Lung microvascular endothelial cell (primary cell): ENCODE data around the gene CMIP. TPM values are rescaled to one million over a fixed set of nuclear protein-coding genes. Genes with fewer than 3 reads are reported as not detected.

Experiments
- DNase-seq, 2 donors: peaks; one replicate each; pipeline versions ENCODE4 v3.0.0 to v3.0.0-alpha.2; 2010; ENCODE audit warnings: low read depth in 2 of 2
- total RNA-seq: library from RNA; depleted of rRNA; stranded (reverse); fragments of >200 nt; gene quantifications from 2 replicates; pipeline ENCODE4 v1.2.1, GENCODE V29; 2014

Gene CMIP
- total RNA-seq, 1 donor from 2014 or later, result 10.3 TPM

DNA sequence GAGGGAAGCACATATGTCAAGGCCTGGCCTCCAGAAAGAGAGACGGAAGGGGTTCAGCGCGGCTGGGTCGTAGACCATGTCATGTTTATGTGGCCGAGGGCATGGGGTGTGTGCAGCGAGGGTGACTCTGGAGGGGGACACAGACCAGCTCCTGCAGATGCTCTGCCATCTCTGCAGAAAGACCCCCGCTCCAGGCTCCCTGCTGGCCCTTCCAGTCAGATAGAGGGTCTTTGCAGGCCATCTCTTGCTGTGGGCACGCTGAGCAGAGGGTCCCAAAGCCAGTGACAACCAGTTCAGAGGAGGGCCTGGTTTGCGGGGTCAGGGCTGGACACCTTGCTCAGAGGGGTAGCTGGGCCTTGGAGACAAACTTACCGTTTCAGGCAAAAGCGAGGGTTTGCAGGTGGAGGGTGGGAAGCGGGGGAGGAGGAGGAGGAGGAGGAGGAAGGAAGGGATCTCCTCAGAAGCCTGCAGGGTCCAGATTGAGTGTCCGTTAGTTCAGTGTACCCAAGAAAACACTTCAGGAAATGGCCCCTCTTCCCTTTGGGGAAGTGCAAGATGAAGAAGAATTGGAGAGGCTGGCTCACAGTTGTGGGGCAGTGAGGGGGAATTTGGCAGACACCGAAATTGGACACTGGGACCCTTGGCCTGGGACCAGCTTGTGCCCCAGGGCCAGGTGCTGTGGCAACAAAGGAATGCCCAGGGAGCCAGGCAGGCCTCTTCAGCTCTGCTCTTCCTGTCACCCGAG lies 102.8 kb downstream of the CMIP start:
- DNase-seq, result no peak

DNA sequence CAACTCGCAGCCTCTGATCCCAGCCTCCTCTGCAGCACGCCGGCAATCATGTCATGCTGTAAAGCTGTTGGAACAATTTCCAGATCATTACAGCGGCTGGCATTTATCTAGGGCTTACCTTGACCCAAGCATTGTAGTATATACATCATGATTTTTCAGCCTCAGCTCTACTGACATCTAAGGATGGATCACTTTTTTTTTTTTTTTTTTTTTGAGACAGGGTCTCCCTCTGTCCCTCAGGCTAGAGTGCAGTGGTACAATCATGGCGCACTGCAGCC lies 103.3 kb downstream of the CMIP start:
- no peak for DNase-seq

DNA sequence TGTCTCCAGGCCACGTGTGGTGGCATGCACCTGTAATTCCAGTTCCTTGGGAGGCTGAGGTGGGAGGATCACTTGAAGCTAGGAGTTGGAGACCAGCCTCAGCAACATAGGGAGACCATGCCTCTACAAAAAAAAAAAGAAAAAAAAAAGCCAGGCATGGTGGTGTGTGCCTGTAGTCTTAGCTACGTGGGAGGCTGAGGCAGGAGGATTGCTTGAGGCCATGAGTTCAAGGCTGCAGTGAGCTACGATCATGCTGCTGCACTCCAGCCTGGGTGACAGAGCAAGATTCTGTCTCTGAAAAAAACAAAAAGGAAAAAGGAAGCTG lies 103.9 kb downstream of the CMIP start:
- no peak for DNase-seq

DNA sequence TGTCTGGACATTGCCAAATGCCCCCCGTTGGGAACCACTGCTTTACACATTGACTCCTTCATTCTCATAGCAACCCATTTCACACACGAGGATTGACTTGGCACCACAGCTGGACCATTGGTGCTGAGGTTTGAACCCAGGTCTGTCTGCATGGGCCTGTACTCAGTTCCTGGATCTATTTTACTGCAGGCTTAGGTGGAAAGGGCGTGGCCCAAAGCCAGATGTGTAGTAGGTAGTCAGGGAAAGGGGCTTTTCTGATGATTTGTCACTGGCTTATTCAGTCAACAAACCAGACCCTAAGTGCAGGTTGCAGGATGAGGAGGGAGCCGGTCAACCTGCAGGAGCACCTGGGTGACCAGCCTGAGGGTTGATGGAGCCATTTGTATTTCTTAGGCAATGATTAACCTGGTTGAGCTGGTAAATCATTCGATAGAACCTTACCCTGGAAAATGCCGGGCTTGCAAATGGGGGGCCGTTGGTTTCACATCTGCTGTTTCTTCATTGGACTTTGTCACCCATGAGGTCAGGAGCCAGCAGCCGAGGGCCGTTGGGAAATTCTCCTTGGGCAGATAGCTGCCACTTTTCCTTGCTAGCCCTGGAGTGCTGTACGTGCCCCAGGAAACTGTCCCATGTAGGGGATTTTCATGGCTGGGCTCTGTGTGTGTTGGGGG lies 104.4 kb downstream of the CMIP start:
- no peak for DNase-seq

DNA sequence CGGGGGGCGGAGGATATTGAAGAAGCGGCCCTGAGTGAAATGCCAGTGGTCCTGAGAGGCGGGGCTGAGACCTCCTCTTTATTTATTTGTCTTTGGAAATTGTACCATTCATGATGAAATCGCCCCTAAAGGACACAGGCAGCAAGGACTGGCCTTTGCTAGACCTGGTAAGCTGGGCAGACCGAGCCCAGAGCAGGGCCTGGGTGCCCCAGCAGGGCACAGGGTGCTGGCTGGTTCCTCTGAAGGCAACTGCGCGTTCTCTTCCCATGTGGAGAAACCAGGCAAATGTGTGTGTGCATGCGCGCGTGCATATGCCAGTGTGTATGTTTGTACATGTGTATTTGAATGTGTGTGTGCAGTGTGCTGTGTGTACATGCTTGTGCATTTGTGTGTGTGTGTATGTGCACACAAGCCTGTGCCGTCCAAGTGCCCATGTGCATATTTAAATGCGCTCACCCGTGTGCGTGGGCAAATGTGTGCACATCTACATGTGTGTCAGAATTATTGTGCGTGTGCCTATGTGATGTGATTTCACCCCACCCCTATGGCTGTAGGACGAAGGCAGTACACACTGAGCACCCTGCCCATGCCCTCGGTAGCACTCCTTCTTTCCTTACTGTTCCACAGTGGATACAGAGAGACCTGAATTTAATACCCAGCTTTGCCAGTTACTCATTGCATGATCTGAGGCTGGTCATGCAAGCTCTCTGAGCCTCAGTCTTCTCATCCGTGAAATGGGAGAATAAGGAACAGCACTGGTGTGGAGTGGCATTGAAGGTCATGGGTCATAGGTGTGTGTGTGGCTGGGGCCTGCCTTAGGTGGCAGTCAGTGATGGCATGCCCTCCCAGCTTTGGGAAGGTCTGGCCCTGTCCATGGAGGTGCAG lies 105.2 kb downstream of the CMIP start:
- DNase-seq, result no peak

DNA sequence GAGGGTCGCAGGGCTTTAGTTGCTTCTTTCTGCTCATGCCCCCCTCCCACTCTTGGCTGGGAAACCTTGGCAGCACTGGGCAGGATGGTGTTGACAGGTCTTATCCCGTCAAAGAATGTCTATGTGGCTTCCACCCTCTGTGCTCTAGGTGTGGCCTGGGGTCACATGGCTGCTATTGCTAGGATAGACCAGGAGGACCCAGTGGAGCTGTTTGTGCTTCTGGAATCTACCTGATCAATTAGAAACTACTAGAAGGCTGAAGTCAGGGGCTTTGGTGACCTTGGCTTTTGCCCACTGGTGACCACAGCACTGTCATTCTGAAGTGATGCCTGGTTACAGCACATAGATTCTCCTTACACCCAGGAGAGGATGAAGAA lies 105.8 kb downstream of the CMIP start:
- DNase-seq, result no peak

DNA sequence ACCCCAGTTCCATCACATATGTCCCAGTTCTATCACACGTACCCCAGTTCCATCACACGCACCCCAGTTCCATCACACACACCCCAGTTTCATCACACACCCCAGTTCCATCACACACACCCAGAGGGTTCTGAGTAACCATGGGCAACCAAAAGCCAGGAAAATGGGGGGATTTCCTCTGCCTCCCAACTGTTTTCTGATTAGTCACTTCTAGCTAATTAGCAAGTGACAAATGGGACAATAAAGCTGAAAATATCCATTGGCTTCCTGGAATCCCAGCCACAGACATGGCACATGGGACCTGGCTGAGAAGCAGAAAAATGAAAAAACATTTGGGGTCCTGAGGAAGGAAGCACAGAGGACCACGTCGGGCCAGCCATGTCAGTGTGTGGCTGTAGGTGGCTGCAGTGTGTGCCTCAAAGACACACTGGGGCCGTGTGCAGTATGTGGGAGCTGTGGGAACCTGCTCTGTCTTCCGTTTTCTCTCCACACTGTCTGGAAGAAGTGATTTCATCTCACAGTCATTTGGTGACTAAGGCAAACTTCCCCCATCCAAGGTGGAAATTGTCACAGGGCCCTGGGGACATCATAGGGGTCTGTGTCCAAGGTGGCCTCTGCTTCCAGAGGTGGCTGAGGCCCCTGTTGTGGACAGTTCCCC lies 106.7 kb downstream of the CMIP start:
- DNase-seq, result peak; percentile 62 to 87

DNA sequence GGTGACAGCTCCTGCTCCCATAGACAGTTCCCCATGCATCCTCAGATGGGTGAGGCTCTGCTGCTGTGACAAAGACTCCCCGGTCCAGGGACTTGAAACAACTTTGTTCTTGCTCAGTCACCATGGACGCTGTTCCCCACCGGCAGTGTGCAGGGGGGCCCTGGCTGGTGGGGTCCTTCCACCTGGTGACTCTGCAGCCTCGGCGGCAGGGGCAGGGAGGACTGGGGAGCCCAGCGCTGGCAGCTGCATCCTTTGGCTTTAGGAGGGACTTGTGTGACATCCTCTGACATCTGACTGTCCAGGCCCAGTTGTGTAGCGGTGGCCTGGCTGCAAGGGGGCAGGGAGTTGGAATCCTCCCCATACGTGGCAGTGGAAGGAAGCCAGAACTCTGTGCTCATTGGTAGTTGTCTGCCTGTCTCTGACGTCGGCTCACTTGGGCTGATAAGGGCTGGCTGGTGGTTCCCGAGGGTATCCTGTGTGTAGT lies 107.3 kb downstream of the CMIP start:
- peak; percentile 69 to 89 for DNase-seq

DNA sequence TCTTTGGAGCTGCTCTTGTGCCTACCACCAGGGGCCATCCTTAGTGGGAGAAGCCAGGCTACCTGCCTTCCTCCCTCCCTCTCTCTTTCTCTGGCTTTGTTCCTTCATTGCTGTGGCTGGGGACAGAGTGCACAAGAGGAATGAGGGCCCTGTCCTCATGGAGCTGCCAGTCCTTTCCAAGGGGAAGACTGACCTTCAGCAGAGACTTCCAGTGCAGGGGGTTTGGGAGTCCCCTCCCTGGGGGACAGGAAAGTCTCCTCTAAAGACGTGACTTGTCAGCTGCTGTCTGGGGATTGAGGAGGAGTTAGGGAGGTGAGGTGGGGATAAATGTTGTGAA lies 108.1 kb downstream of the CMIP start:
- no peak for DNase-seq

DNA sequence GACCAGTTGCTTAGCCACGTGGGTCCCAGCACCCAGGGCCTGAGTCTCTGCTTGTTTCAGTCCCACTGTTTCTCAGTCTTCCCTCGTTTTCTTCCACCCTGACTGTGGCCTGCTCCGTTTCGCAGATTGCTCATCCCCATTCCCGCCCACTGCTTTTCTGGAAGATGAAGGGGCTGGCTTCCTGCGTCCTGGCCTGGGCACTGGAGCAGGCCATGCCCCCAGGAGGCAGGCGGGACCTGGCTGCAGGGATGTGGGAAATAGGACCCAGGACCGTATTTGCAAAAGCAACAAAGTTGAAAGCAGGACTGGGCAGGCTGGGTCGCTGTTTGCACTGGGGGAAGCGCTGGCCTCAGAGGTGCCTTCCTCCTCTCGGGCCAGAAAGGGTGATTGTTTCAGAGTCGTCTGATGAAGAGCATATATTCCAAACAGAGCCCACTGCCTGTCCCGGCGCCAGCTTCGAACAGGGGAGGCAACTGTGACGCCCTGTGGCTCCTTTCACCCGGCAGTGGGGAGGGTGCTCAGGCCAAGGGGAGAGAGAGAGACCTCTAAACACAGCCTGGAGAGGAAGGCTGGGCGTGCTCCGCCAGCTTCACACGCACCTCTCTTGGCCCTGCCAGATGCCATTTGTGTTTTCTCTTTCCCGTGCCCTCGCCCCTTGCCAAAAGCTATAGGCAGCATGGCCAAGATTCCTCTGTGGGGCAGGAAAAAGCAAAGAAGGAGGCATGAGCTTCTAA lies 108.6 kb downstream of the CMIP start:
- DNase-seq, result peak; percentile 48 to 74

DNA sequence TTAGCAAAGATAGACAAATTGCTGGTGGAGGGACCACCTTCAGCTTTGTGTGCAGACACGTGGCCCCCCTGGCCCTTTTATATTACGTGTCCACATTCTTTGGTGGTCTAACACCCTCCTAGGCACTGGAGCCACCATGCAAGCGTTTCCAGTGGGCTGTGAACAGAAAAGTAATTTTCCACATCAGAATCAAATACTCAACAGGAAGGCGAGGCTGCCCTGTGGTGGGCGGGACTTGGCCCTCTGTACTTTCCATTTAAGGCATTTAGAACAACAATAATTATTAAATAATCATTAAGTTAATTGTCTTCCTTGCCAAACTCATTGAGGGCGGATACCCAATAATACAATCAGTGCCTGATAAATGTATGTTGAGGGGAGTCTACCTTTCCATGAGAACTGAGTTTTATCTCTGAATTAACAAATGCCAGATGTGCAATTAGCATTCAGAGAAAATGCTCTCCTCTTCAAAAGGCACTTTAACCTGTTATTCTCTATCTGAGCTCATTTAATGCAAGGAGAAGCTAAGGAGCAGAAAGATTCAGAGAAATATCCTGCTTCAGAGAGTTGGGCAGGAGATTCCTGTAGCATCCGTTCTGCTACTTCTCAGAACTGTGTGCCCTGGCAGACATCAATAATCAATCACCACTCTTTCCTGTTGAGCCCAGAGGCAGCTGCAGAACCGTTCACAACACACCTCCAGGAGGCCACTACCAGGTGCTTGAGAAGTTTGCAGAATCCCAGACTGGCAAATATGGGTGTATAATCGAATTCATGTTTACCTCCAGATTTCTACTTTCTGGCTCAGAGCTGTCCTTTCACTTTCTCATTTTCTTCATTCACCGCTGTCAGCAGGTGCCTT lies 109.4 kb downstream of the CMIP start:
- peak; percentile 54 to 68 for DNase-seq

DNA sequence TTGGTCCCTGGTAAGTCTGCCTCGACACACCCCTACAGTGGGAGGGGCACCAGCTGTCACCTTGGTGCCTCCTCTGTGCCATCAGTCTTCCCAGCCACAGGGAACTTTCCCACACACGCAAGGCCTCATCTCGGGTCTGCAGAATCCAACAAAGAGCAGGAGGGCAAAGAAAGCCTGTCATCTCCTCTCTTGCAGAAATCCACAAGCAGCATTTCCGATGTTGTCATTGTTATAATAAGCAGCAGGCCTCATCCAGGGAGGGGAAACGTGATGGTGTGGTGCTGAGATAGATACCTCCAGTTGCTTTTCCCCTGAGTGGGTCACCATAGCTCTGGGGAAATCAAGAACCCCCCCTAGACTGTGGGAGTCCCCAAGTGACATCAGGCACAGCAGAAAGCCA lies 110.4 kb downstream of the CMIP start:
- peak; percentile 27 to 41 for DNase-seq

DNA sequence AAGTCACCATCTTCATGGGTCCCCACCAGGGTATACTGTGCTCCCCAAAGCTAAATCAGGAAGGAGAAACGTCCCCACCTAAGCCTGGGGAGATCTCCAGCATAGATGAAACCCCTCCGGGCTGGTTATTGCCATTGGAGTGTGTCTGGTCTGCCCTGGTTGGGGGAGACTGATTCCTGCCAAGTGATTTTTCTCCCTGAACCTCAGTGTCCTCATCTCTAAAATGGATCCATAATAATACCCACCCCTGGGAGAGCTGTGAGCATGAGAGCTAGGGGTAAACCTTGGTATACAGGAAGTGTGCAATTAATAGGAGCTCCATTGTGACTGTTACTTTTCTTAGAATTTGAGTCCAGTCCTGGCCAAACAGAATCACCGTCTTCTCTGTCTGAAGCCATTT lies 111.1 kb downstream of the CMIP start:
- no peak for DNase-seq

DNA sequence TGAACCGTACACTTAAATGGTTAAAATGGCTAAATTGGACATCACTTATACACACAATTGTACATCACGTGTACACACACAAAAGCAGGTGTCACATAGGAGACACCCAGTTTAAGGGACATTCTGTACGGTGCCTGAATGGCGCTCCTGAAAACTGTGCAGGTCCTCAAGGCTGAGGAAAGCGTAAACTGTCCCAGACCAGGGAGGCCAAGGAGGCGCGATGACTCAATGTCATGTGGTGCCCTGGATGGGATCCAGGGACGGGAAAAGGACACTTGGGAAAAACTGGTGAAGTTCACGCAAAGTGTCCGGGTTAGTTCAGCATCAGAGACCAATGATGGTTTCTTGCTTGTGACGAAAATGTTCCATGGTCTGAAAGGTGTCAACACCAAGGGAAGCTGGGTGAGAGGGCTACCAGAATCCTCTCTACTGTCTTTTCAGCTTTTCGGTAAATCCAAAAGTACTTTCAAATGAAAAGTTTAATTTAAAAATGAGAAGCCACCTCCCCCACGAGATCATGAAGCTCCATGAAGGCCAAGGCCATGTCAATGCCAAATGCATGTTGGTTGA lies 112.2 kb downstream of the CMIP start:
- DNase-seq, result no peak

DNA sequence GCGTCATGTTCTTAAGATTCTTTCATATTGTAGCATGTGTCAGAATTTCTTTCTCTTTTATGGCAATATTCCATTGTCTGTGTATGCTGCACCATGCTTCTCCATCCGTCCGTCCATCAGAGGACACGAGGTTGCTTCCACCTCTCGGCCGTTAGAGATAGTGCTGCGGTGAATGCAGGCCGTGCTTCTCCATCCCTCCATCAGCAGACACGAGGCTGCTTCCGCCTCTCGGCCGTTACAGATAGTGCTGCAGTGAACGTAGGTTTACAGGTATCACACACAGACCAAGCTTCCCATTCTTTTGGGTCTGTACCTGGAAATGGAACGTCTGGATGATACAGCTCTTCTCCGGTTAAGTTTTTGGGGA lies 113.5 kb downstream of the CMIP start:
- no peak for DNase-seq

DNA sequence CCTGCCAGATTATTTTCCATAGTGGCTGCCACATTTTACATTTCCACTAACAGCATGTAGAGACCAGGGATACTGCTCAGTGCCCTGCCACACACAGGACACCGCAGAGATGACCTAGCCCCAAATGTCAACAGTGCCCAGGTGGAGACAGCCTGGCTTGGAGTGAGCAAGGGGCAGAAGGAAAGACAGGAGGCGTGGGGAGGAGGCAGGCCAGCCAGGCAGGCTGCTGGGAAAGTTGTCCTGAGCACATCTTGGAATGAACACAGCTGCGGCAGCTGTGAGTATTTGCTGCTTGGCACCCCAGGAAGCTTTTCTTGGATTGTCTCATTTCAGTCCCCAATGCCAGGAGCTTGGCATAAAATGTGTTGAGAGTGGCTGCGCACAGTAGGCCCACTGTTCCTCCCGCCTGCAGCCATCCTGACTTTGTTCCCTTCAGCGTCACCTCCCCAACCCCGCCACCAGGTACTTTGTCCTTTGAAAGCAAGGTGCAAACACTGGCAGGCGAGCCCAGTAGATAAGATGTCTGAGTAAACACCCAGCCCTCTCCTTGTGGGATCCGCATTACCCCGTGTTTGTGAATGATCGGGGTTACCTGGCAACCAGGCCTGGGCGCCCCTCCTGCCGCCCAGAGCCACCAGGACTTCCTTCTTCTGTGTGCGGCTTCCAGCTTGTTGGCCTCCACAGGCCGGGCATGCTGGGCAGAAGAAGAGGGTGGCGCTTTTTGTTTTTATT lies 114.0 kb downstream of the CMIP start:
- peak; percentile 40 to 72 for DNase-seq

DNA sequence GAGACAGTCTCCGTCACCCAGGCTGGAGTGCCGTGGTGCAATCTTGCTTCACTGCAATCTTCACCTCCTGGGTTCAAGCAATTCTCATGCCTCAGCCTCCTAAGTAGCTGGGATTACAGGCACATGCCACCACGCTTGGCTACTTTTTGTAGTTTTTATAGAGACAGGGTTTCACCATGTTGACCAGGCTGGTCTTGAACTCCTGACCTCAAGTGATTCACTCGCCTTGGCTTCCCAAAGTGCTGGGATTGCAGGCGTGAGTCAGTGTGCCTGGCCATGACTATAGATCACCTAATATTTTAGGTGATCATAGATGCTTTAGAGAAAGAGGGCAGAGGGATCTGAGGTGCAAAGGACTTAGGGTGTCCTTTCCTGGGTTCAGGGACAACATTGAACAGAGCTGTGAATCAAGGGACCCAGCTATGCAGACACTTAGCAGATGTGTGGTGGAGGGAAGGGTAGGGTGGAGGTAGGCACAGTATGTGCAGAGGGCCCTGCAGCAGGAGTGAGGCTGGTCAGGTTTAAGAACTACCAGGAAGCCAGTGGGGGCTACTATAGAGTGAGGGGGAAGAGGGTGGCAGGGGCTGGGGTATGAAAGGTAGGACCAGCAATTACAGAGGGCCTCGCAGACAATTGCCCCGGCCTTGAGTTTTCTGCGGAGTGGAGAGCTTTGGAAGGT lies 116.5 kb downstream of the CMIP start:
- DNase-seq, result peak in 1 of 2 donors; percentile 40

DNA sequence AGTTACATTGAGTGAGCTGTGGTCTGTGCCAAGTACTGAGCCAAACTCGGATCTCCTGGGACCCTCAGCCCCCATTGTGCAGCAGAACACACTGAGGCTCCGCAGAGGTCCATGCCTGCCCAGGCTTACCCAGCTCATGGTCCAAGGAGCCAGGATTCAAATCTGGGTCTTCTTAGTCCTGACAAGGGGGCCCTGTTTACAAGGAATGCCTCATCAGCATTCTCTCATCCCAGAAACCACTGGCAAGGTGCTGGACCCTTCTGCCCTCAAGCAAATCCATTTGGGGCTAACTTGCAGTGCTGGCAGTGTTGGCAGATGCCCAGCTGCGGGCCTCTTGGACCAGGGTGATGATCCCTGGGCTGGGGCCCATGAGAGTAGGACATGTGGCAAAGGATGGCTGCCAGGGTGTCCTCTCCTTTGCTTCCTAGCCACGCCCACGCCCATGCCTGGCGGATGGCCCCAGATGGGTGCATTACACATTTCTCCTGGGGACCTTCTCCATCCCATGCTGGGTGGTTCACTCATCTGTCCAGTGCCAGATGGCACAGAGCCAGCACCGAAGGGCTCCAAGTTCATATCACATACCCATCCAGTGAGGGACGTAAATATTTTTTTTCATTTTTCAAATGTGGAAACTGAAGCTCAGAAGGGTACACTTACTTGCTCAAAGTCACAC lies 117.7 kb downstream of the CMIP start:
- peak in 1 of 2 donors; percentile 86 for DNase-seq
